ENCODE data around the gene ITPR3. TPM values are rescaled to one million over a fixed set of nuclear protein-coding genes. Genes with fewer than 3 reads are reported as not detected.

The ITPR3 gene
- total RNA-seq, 4 donors from 2014 or later, result 76.8 to 101 (median 93.9) TPM

DNA sequence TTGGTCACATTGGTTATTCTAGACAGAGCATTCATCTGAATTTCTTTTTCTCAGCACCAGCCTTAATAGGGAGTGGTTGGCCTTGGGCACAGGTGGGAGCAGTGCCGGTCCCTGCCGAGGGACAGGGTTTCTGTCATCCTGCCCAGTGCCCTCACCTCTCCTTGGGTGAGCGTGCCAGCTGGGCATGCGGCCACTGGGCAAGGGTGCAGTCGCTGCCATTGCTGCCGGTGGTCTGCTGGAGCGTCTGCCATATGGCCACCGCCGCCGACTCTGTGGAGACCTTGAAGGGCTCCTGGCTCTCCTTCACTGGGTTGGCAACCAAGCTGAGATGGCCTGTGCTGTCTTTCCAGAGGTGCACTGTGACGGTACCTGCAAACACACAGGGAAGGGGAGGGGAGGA lies 106.8 kb downstream of the ITPR3 start:
- Histone ChIP-seq H3K27ac (no peak overlapping the region), H3K4me3 (no peak overlapping the region), H3K9me3 (no peaks in the 10 kb centered on the region), H3K4me1 (no peaks in the 10 kb centered on the region), H3K27me3 (no peaks in the 10 kb centered on the region), H3K36me3 (no peaks in the 10 kb centered on the region)
- no peak for DNase-seq (ENCODE audit: low spot score in 2 of 2)
- TF ChIP-seq, protein P1, sequence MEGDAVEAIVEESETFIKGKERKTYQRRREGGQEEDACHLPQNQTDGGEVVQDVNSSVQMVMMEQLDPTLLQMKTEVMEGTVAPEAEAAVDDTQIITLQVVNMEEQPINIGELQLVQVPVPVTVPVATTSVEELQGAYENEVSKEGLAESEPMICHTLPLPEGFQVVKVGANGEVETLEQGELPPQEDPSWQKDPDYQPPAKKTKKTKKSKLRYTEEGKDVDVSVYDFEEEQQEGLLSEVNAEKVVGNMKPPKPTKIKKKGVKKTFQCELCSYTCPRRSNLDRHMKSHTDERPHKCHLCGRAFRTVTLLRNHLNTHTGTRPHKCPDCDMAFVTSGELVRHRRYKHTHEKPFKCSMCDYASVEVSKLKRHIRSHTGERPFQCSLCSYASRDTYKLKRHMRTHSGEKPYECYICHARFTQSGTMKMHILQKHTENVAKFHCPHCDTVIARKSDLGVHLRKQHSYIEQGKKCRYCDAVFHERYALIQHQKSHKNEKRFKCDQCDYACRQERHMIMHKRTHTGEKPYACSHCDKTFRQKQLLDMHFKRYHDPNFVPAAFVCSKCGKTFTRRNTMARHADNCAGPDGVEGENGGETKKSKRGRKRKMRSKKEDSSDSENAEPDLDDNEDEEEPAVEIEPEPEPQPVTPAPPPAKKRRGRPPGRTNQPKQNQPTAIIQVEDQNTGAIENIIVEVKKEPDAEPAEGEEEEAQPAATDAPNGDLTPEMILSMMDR (IDR thresholded peaks at IDR 0.05), result no peak
- TF ChIP-seq EP300 (IDR thresholded peaks at IDR 0.05) (no peak), POLR2A (IDR thresholded peaks at IDR 0.05) (no peak)
- 87 to 92% methylated on average over 9 to 11 of the region's 11 CpGs for WGBS, 2 donors

- WGBS, 2 donors, result 91 to 93% methylated on average over 11 of the region's 11 CpGs
Observed at GRCh38 chr6:33728438-33728837, 107.3 kb downstream of the ITPR3 start.

DNA sequence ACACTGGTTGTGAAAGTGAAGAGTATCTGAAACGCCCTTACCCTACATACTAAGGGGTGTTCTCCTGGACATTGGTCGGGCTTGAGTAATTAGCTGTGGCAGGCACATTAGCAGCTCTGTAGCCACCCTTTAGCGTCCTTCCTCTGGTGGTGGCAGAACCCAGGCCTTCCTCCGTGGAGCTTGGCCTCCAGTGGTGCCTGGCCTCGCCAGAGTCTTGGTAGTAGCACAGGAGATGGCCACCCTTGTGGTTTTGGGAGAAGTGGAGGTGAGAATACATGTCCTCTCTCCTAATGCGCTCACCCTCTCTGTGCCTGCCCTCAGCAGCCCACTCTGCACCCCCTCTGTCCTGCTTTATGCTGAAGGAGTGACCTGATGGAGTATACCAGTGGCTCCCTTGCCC lies 107.9 kb downstream of the ITPR3 start:
- Histone ChIP-seq H3K27me3 (no peaks in the 10 kb centered on the region), H3K9me3 (no peaks in the 10 kb centered on the region), H3K4me3 (no peak overlapping the region), H3K36me3 (no peaks in the 10 kb centered on the region), H3K4me1 (no peaks in the 10 kb centered on the region), H3K27ac (no peak overlapping the region)
- WGBS, 2 donors, result 89 to 92% methylated on average over 6 of the region's 6 CpGs
- no peak for DNase-seq (ENCODE audit: low spot score in 2 of 2)
- TF ChIP-seq EP300 (IDR thresholded peaks at IDR 0.05) (no peak), POLR2A (IDR thresholded peaks at IDR 0.05) (no peak)
- TF ChIP-seq, protein P1 (IDR thresholded peaks at IDR 0.05), result no peak

More at GRCh38 chr6:33728438-33728837, 107.3 kb downstream of the ITPR3 start:
- Histone ChIP-seq H3K4me1 (no peaks in the 10 kb centered on the region), H3K4me3 (no peak overlapping the region), H3K27me3 (no peaks in the 10 kb centered on the region), H3K36me3 (no peaks in the 10 kb centered on the region), H3K9me3 (no peaks in the 10 kb centered on the region), H3K27ac (no peak overlapping the region)
- TF ChIP-seq, protein P1 (IDR thresholded peaks at IDR 0.05), result no peak
- TF ChIP-seq EP300 (IDR thresholded peaks at IDR 0.05) (no peak), POLR2A (IDR thresholded peaks at IDR 0.05) (no peak)
- DNase-seq (ENCODE audit: low spot score in 2 of 2), result no peak

DNA sequence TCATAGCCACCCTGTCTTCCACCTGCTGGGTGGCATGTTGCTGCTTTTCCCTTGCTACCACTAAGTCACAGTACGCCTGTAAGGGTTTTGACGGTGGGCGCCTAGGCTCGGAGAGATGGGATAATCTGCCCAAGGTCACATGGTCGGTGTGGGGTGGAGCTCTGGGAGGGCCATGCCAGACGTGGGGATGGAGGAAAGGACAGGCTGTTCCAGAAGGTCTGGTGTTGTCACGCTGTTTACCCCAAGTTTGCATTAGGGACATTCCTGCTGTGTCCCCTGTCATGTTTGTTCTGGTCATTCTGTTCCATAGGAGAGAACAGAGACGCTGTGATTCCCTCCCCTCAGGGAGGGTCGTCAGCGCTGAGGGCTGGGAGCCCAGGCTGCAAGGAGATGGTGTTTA lies 109.5 kb downstream of the ITPR3 start:
- no peaks in the 10 kb centered on the region for H3K36me3 ChIP-seq

DNA sequence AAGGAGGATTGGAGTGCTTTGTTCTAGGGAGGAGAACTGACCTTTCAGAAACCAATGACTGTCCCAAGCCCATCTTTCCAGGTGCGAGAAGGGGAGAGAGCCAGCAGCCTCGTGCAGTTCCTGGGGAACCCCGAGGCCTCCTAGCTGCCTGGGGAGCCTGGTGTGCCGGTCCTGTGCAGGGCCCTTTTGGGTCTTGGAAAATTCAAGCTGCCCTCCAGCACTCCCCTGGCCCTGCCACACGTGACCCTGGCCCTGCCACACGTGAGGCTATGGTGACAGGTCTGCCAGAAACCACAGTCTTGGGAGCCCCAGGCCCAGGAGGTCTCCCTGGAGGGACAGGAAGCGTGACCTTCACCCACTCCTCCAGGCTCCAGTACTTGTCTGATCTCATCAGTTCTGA lies 109.9 kb downstream of the ITPR3 start:
- H3K4me3 ChIP-seq, result no peak overlapping the region
- H3K27ac ChIP-seq, result no peak overlapping the region
- no peaks in the 10 kb centered on the region for H3K4me1 ChIP-seq
- 69 to 72% methylated on average over 7 of the region's 7 CpGs for WGBS, 2 donors
- no peaks in the 10 kb centered on the region for H3K9me3 ChIP-seq
- no peaks in the 10 kb centered on the region for H3K36me3 ChIP-seq
- DNase-seq (ENCODE audit: low spot score in 2 of 2), result no peak
- H3K27me3 ChIP-seq, result no peaks in the 10 kb centered on the region
- TF ChIP-seq POLR2A (IDR thresholded peaks at IDR 0.05), result no peak
- no peak for TF ChIP-seq EP300 (IDR thresholded peaks at IDR 0.05)
- TF ChIP-seq, protein P1 (IDR thresholded peaks at IDR 0.05), result no peak

More for the DNA sequence above, 109.5 kb downstream of the ITPR3 start:
- no peaks in the 10 kb centered on the region for H3K27me3 ChIP-seq
- DNase-seq (ENCODE audit: low spot score in 2 of 2), result no peak
- no peak overlapping the region for H3K27ac ChIP-seq
- TF ChIP-seq POLR2A (IDR thresholded peaks at IDR 0.05) (no peak), EP300 (IDR thresholded peaks at IDR 0.05) (peak in 1 of 2 donors; percentile 29)
- TF ChIP-seq, protein P1 (IDR thresholded peaks at IDR 0.05), result no peak
- H3K4me1 ChIP-seq, result no peaks in the 10 kb centered on the region
- H3K4me3 ChIP-seq, result no peak overlapping the region
- no peaks in the 10 kb centered on the region for H3K9me3 ChIP-seq
- WGBS, 2 donors, result 72 to 80% methylated on average over 10 of the region's 10 CpGs
